Measurements from ENCODE around the gene WDR31. TPM values are rescaled to one million over a fixed set of nuclear protein-coding genes. Genes with fewer than 3 reads are reported as not detected.

The WDR31 gene
- polyA plus RNA-seq, 3 donors = 0.05 to 0.11 TPM; not detected in 1

DNA sequence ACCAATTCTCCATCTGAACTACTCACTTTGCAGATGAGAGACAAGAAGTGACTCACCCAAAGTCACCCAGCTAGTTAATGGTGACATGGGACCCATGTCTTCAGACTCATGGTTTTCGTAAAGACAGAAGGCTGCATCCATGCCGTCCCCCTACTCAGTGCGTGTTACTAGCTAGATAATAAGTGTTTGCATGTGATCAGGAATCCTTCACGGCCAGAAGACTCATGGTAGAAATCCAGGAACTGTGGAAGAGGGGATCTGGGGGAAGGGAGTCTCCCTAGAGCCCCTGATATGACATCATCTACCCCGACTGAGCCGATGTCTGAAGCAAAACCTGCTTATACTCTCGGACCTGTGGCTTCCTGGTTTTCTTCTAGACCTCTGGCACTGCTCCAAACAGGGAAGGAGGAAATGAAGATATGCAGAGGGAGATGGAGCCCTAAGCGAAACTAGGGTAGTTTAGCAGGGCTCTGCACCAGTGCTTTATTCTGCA lies 40.2 kb downstream of the WDR31 start:
- Histone ChIP-seq H3K79me2 (ENCODE audit: insufficient read depth, low read length) (no peaks in the 10 kb centered on the region), H3K4me3 (replicated peaks in 1 of 3; ENCODE audit: low read depth in 2 of 3, low read length in 3 of 3) (peak overlapping the region in 1 of 3 experiments; percentile 48), H3K36me3 (replicated peaks in 1 of 2; ENCODE audit: control insufficient read depth in 1 of 2, insufficient read depth in 2 of 2, low read length in 2 of 2) (no peaks in the 10 kb centered on the region), H3K27me3 (ENCODE audit: control insufficient read depth in 2 of 2, insufficient read depth in 2 of 2, low read length in 2 of 2) (no peaks in the 10 kb centered on the region), H3K4me1 (ENCODE audit: control insufficient read depth in 1 of 2, insufficient read depth in 2 of 2, low read length in 2 of 2) (peaks cover 7 to 9% of the 10 kb centered on the region in 2 donors), H3K27ac (ENCODE audit: low read depth in 1 of 2, low read length in 2 of 2) (no peak overlapping the region), H4K20me1 (ENCODE audit: insufficient read depth, low read length) (no peaks in the 10 kb centered on the region), H3K4me2 (replicated peaks; ENCODE audit: extremely low read depth, low read length, poor library complexity, severe bottlenecking) (peak overlapping the region; percentile 60), H3K9me3 (replicated peaks in 1 of 2; ENCODE audit: control insufficient read depth in 1 of 2, insufficient read depth in 1 of 2, low read length in 2 of 2) (no peaks in the 10 kb centered on the region), H2AFZ (ENCODE audit: insufficient read depth, low read depth, low read length, poor library complexity, severe bottlenecking) (peak overlapping the region; percentile 57), H3K9ac (ENCODE audit: insufficient read depth, low read length, poor library complexity, severe bottlenecking) (no peak overlapping the region)
- Mint-ChIP-seq H3K4me1 (peaks cover 9% of the 10 kb centered on the region), H3K36me3 (no peaks in the 10 kb centered on the region), H3K27ac (peak overlapping the region in 2 of 7 donors; percentile 38 to 43), H3K9me3 (no peaks in the 10 kb centered on the region), H3K4me3 (peak overlapping the region; percentile 66 to 68), H3K27me3 (ENCODE audit: low read depth in 3 of 3) (peaks cover 3 to 4% (median 3%) of the 10 kb centered on the region in 3 donors)
- 0% methylated on average over 1 of the region's 8 CpGs for WGBS (ENCODE audit: insufficient coverage)
- peak; percentile 48 to 67 (median 58) for DNase-seq
- intact Hi-C loops (cut with micrococcal nuclease) = no loop called here
- TF ChIP-seq CTCF (IDR thresholded peaks at IDR 0.05) = no peak

DNA sequence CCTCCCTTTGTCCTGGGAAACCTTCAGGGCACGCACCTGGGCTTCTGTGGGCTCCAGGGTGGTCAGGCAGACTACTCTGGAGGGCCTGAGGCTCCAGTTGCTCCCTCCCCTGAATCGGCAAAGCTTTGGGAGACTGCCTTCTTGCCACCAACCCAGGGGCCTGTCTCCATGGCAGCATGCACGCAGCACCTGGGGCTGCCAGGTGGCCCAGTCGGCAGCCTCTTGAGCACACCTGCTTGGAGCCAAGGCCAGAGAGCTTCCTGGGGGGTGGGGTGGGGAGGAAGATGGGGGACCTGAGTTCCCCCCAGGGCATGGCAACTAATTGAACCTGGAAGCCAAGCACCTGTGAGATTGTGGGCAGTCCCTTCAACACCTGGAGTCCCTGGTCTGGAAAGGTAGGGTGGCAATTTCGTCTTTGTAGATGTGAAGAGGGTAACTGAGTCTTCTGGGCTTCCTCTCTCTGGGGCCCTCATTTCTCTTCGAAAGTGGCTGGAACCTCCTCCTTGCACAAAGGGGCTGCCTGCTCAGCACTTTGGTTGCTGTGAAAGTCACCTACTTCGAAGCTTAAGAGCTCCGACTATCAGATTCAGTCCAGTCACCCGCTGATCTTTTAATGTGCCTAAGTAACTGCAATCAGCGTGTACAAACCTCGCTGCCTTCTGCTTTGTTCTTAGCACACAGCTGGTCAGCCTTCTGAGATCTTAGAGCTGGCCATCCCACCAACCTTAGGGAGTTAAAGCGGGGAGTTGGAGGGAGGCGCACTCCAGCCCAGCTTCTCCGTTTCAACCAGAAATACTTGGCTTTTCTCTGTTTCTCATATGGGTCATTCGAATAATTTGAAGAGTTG lies 40.9 kb downstream of the WDR31 start:
- no peak for DNase-seq
- peaks cover under 1% of the 10 kb centered on the region in 2 donors for H3K36me3 ChIP-seq (replicated peaks in 1 of 2; ENCODE audit: control insufficient read depth in 1 of 2, insufficient read depth in 2 of 2, low read length in 2 of 2)
- Mint-ChIP-seq H3K27ac (peak overlapping the region in 1 of 7 donors; percentile 71), H3K27me3 (ENCODE audit: low read depth in 3 of 3) (peaks cover 3 to 4% (median 3%) of the 10 kb centered on the region in 3 donors), H3K4me1 (peaks cover 9% of the 10 kb centered on the region), H3K9me3 (no peaks in the 10 kb centered on the region), H3K4me3 (no peak overlapping the region), H3K36me3 (peaks cover 0 to 2% of the 10 kb centered on the region in 2 donors)
- H3K9me3 ChIP-seq (replicated peaks in 1 of 2; ENCODE audit: control insufficient read depth in 1 of 2, insufficient read depth in 1 of 2, low read length in 2 of 2) = no peaks in the 10 kb centered on the region
- H3K4me1 ChIP-seq (ENCODE audit: control insufficient read depth in 1 of 2, insufficient read depth in 2 of 2, low read length in 2 of 2) = peaks cover 7 to 9% of the 10 kb centered on the region in 2 donors
- H2AFZ ChIP-seq (ENCODE audit: insufficient read depth, low read depth, low read length, poor library complexity, severe bottlenecking) = peak overlapping the region; percentile 57
- 98% methylated on average over 11 of the region's 15 CpGs for WGBS (ENCODE audit: insufficient coverage)
- no peaks in the 10 kb centered on the region for H4K20me1 ChIP-seq (ENCODE audit: insufficient read depth, low read length)
- H3K27ac ChIP-seq (ENCODE audit: low read depth in 1 of 2, low read length in 2 of 2) = no peak overlapping the region
- H3K4me2 ChIP-seq (replicated peaks; ENCODE audit: extremely low read depth, low read length, poor library complexity, severe bottlenecking) = peak overlapping the region; percentile 60
- H3K9ac ChIP-seq (ENCODE audit: insufficient read depth, low read length, poor library complexity, severe bottlenecking) = no peak overlapping the region
- no peaks in the 10 kb centered on the region for H3K79me2 ChIP-seq (ENCODE audit: insufficient read depth, low read length)
- intact Hi-C loops (cut with micrococcal nuclease) = no loop called here
- no peak for TF ChIP-seq CTCF (IDR thresholded peaks at IDR 0.05)
- H3K27me3 ChIP-seq (ENCODE audit: control insufficient read depth in 2 of 2, insufficient read depth in 2 of 2, low read length in 2 of 2) = no peaks in the 10 kb centered on the region
- no peak overlapping the region for H3K4me3 ChIP-seq (replicated peaks in 1 of 3; ENCODE audit: low read depth in 2 of 3, low read length in 3 of 3)

Measured in CD14-positive monocyte (primary cell).